Left renal pelvis (tissue), 4 donors: ENCODE data around the gene FAM210A. TPM values are rescaled to one million over a fixed set of nuclear protein-coding genes. Genes with fewer than 3 reads are reported as not detected.
"Not testable (repeated sequence)": the region's sequence is repeated elsewhere in the genome, so short reads cannot be mapped to it uniquely, and the experiment has no call there.

Experiments used
- DNase-seq, 4 donors: peaks; one replicate each; pipeline ENCODE4 v3.0.0-alpha.2; 2013; ENCODE audit warnings: low read depth in 4 of 4, low spot score in 3 of 4
- polyA plus RNA-seq, 4 donors: library from polyadenylated mRNA; unstranded; fragments of 120-200 nt; gene quantifications; one replicate each; pipeline ENCODE4 v1.2.1, GENCODE V29; 2013; ENCODE audit not compliant: insufficient read length in 4 of 4

FAM210A gene
- polyA plus RNA-seq, 4 donors = 16.2 to 22.0 (median 20.0) TPM

DNA sequence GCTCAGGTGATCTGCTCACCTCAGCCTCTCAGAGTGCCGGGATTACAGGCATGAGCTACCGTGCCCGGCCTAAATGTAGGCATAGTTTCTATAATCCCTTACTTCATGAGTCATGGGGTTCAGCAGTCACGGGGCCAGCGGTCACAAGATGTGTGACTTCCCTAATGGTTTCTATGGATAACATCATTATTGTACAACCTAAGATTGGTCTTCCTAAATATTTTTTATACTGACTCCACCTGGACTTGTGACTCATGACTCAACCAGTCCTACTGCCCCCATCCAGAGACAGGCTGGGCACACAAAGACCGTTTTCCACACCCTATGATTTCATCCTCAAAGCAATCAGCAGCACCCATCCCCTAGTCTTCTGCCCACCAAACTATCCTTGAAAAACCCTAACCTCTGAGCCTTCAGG is 15.9 kb downstream of the FAM210A start:
- no peak for DNase-seq

- DNase-seq = no peak
Observed at GRCh38 chr18:13703899-13704298, 22.5 kb downstream of the FAM210A start.

DNA sequence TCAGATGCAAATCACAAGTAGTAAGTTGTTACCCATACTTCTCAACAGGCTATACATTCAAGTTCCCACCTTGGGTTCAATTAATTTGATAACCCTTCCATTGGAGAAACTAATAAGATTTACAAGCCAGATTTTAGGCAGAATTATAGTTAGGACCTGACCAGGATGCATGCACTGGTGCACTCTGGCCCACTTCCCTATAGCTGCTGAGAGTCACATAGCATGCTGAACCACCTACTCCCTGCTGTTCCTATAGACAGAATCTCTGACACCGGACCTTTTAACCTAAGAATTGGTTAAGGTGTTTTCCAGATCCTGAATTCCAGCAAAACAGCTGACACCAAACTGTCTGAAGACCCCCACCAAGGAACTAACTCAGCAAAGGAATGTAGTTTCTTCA is 26.2 kb downstream of the FAM210A start:
- DNase-seq = no peak

DNA sequence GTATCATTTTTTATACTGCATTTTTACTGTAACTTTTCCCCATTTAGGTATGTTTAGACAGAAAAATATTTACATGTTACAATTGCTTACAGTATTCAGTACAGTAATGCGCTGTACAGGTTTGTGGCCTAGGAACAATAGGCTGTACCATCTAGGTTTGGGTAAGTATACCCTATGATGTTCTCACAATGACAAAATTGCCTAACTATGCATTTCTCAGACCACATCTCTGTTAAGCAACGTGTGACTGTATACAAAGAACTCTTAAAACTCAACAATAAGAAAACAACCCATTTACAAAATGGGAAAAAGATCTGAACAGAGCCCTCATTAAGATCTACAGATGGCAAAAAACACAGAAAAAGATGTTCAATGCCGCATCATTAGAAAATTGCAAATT is 29.4 kb downstream of the FAM210A start:
- DNase-seq = no peak

DNA sequence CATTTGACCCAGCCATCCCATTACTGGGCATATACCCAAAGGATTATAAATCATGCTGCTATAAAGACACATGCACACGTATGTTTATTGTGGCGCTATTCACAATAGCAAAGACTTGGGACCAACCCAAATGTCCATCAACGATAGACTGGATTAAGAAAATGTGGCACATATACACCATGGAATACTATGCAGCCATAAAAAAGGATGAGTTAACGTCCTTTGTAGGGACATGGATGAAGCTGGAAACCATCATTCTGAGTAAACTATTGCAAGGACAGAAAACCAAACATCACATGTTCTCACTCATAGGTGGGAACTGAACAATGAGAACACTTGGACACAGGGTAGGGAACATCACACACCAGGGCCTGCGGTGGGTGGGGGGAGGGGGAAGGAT is 31.0 kb downstream of the FAM210A start:
- DNase-seq = not testable (repeated sequence)

- not testable (repeated sequence) for DNase-seq
Observed at GRCh38 chr18:13690060-13690459, 36.3 kb downstream of the FAM210A start.

DNA sequence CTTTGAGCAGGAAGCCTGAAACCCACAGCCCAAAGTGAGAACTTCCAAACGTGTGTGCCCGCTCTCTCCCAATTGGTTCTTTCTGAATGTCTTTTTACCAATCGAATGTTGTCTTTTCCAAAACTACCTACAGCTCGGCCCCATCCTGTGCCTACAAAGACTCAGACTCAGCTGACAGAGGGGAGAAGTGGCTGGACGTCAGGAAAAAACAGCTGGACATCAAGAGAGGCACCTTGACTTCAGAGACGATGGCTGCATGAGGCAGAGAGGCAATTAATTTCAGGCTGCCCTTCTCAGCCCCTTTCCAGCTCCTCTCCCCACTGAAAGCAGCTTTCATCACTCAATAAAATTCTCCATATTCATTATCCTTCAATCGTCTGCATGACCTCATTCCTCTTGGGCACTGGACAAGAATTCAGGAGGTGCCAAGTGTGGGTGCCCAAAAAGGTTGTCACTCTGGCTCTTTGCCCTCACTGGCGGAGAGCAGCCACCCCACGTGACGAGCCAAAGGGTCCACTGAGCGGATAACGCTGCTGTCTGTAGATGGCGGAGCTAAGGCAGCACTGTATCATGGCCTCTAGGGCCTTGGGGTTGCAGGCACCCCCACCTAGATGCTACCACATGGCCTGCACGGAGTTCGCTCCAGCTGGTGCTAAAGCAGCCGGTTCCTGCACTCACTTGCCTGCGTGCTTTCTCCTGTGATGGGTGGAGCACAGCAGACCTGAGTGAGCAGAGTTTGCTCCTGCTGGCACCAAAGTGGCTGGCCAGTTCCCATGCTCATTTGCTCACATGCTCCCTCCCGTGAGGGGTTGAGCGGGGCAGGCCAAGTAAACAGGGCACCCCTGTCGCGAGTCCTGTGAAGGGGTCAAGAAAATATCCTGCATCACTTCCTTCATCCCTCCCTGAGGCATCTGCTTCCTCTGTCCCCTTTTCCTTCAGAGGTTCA is 37.9 kb downstream of the FAM210A start:
- DNase-seq = no peak

GRCh38 chr18:13684546-13684945 is 41.8 kb downstream of the FAM210A start:
- DNase-seq = no peak

DNA sequence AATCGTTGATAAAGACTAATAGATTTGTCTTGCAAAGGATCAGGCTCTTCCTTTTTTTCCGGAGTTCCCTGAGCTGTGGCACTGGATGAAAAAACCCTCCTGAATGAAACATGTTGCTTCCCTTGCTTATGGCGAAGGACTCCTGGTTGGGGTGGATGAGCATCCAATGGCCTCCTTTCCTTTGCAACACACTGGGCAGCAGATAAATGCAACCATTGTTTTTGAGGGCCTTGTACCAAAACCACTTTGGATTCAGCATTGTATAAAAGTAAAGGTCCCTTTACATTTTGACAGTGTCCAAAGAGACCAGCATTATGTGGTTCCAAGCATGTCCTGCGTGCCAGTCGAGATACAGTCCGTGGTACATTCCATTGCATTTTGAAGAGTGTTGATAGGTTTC is 44.7 kb downstream of the FAM210A start:
- no peak for DNase-seq

DNA sequence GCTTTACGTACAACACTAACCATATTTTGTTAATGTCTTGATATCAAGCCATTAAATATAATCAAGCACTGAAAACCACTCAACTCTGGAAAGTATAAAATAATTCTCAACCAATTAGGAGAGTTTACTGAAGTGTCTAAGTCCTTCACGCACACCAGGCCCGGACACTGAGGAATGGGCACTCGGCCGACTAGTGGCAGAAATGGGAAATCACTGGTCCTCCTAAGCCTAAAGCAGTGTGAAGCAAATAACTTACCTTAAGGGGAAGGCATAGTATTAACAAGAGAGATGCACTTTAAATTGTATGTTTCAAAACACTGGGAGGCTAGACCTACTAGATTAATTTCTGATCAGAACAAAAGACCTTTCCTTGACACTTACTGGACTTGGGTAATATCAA is 45.7 kb downstream of the FAM210A start:
- no peak for DNase-seq

- DNase-seq = not testable (repeated sequence)
Observed at GRCh38 chr18:13677350-13677749, 49.0 kb downstream of the FAM210A start.

- no peak for DNase-seq
Observed at GRCh38 chr18:13676471-13676870, 49.9 kb downstream of the FAM210A start.

DNA sequence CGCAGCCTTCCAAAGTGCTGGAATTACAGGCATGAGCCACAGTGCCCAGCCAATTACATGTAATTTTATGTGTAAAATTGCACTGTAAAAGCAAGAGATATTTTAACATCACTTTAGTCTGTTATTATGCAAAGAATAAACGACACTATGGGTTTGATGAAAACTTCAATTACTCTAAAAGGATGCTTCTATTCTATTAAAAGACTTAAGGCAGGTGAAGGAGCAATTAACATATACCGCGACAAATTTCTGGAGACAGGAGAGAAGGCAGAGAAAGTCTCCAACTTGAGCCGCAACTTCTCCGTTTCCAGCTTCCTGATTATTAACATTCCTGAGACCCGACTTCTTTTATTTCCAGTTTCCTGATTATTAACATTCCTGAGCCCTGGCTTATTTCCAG is 53.7 kb downstream of the FAM210A start:
- DNase-seq = no peak

- no peak for DNase-seq
Observed at GRCh38 chr18:13661779-13662256, 64.5 kb downstream of the FAM210A start.

DNA sequence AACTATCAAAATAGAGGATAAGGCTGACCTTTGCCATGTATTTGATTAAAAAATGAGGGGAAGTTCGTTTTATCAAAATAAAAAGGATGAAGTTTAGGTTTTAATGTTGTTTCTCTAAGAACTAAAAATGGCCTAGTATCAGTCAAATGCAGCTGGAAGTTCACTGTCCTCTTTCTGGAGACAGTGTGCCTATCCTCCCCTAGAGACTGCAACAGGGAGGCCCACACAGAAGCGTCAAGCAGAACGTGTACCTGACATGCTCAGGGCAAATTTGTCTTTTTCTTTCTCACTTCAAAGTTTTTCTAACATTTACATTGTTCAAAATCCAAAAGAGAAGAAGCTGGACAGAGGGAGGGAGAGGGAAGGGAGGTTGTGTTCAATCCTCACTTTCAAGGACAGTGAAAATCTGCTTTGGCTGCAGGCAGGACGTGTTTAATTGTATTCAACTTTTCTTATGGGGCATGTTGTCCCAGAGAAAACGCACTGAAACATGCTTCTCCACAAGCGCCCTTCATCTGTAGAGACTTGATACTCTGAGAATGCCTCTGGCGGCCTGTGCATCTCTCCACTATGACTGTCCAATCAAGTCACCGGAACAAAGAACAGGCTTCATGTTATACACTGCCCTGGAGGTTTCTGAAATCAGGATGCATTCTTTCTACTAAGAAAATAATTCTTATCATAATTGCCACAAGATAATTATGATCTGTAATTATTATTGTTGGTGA is 65.1 kb downstream of the FAM210A start:
- no peak for DNase-seq

- no peak for DNase-seq
Observed at GRCh38 chr18:13660510-13660909, 65.8 kb downstream of the FAM210A start.

DNA sequence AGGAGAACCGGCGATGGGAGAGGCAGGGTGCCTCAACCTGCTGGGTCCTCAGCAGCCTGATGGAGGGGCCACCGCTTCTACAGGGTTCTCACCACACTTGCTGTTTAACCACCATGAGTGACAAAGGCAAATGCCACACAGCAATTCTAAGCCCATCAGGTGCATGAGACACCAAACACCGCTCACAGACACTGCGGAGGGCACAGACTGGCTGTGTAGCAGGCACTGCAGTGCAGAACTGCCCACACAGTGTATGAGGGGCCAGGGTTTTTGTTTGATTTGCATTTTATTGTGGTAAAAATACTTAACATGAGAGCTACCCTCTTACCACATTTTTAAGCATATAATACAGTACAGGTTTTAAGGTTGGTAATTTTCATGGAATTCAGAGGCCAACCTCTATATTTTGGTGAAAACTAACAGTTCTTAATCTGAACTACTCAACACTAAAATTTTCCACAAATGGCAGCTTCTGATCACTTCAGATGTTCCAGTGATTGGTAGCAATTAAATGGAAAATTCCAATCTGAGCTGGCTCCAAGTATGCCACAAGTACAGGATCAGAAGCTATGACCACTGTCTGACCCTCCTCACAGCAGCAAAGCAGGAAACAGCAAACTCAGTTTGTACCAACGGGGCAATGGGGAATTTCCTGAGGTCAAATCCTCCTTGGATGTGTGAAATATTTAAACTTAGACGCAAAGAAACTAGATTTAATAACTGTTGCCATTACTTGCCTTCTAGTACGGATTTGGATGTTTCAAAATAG is 67.7 kb downstream of the FAM210A start:
- DNase-seq = no peak

DNA sequence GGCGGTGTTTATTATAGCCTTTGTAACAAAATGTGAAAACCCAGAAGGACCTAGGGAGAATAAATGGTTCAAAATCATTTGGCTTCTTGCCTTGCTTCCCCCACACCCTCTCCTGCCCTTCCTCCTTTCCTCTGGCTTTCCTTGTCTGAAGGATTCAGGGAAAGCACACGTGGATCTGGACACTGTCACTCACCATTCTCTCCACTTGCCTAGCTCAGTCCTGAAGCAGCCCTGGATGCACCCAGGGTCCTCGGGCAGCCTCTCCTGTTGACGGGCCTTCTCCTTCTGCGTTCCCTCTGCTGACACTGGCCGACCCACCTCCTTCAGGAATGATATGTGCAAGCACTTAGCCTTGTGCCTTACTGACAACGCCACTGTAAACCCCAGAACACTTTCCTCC is 68.4 kb downstream of the FAM210A start:
- no peak for DNase-seq

DNA sequence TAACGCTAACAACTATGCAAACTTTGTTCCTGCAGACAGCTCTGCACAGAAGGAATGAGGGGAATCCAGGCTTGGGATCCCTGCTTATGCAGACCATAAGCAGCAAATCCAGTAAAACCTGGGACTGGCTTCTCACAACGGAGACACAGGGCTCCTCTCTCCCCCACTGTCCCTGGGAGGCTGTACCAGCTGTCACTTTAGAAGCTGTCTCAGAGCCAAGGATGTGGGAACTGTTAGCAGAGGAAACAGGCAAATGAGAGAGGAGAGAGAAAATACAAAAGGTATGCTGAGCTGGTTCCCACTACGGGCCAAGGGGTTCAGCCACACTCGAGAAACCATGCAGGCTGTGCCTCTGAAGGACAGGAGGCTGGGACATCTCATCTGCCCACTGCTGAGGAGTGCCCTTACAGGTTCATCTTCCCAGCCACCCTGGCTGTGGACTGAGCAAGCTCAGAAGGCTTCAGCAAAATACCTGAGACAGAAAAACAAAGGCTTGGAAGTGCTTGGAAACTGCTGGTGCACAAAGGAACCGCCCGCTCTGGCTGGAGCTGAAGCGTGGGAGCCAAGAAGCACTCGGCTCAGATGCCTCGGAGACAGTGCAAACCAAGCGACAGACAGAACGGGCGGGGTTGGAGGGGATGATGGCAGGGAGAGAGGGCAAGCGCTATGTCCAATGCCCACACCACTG is 72.5 kb downstream of the FAM210A start:
- DNase-seq = no peak
